SH-SY5Y (cell line): ENCODE measurements around the gene HADH.

ENCODE experiments used
- GATA2 ChIP-seq: IDR thresholded peaks from 2 replicates; pipeline ENCODE4 v1.6.1; 2011; ENCODE audit warnings: mild to moderate bottlenecking, low read depth, low read length
- GATA3 ChIP-seq: IDR thresholded peaks from 2 replicates; pipeline ENCODE4 v1.6.1; 2011; ENCODE audit warnings: low read depth, mild to moderate bottlenecking, low read length, moderate library complexity

GRCh38 chr4:107945809-107946208 lies 43.9 kb upstream of the HADH start:
- TF ChIP-seq GATA2 (no peak), GATA3 (no peak)
